Glomerular endothelial cell (primary cell): Measurements from ENCODE around the gene TVP23A. TPM values are rescaled to one million over a fixed set of nuclear protein-coding genes. Genes with fewer than 3 reads are reported as not detected.
"Not testable (repeated sequence)": the region's sequence is repeated elsewhere in the genome, so short reads cannot be mapped to it uniquely, and the experiment has no call there.

Experiments used
- DNase-seq: peaks from one replicate; pipeline ENCODE4 v3.0.0-alpha.2; 2011; ENCODE audit warnings: low read depth, low spot score; ENCODE audit errors: extremely low read depth
- total RNA-seq: library from RNA; depleted of rRNA; stranded (reverse); fragments of >200 nt; gene quantifications from 2 replicates; pipeline ENCODE4 v1.2.3, GENCODE V29; 2015

TVP23A gene
- total RNA-seq, 1 donor from 2014 or later: not detected

DNA sequence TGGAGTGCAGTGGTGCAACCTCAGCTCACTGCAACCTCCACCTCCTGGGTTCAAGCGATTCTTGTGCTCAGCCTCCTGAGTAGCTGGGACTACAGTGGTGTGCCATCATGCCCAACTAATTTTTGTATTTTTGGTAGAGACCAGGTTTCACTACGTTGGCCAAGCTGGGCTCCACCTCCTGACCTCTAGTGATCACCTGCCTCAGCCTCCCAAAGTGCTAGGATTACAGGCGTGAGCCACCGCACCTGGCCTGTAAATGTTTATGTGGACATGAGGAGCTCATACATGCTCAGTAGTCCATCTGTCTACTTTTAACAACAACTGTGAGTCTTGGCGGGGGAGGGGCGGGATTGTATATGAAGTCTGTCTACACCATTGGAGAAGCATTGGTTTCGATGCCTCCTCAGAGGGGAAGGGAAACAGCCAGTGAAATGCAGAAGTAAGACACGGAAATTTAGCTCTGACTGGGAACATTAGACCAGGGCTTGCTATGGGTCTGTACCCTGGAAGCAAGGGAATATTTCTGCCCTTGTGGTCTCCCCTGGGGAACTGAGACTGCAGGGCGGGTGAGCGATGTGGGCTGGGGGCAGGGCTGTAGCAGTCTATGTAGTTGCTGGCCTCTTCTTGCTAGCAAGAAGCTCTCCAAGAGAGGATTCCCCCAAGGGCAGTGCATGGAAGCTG lies 65.6 kb downstream of the TVP23A start:
- DNase-seq: no peak

DNA sequence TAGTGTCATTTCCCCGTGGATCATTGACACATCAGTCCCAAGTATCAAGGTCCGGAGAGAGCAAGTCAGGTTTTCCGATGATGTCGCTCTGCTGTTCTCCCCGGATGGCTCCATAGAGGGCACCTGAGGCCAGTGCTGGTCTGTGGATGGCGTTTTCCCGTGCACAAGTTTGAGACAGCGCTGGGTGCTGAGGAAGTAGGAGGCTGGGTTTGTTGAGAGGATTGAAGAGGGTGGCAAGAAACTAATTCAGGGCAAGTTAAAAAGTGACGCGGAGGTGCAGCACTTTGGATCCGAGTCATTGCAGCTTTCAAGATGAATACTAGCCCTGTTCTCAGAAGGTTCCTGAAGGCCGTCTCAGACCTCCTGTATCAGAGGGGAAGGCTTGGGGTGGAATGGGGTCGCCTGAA lies 67.3 kb downstream of the TVP23A start:
- no peak for DNase-seq

DNA sequence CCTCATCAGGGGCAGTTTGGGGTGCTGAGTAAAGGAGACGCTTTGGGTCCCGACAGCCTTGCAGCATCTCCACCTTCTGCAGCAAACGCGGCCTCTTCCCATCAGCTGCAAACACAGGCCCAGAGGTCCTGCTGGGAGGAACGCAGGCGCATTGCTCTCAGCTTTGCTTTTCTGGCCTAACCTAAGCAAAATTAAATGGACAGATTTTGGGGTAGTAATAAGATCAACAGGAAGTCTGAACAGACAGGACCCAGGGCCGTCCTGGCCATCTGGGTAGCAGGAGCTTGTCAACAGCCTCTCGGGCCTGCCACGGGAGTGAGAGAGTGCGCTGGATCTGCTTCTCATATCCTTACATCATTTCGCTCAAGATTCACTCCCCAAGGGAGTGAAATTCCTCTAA lies 67.8 kb downstream of the TVP23A start:
- DNase-seq: no peak

DNA sequence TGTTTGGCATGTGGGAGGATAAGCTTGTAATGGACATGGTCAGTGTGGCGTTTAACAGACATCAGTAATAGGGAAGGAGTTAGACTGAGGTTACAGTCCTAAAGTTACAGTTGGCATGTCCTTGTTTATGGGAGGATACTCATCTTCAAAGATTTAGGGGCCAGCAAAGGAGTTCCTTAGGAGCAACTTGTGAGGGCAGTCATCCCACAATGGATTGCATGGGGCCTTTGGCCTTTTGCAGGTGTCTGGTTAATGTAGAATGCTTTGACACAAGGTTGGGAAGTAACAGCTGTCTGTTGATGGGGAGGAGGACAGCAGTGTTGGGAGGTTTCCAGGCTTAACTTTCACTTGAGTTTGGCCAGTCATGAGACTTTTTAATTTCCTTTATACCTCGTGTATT lies 72.8 kb downstream of the TVP23A start:
- no peak for DNase-seq

DNA sequence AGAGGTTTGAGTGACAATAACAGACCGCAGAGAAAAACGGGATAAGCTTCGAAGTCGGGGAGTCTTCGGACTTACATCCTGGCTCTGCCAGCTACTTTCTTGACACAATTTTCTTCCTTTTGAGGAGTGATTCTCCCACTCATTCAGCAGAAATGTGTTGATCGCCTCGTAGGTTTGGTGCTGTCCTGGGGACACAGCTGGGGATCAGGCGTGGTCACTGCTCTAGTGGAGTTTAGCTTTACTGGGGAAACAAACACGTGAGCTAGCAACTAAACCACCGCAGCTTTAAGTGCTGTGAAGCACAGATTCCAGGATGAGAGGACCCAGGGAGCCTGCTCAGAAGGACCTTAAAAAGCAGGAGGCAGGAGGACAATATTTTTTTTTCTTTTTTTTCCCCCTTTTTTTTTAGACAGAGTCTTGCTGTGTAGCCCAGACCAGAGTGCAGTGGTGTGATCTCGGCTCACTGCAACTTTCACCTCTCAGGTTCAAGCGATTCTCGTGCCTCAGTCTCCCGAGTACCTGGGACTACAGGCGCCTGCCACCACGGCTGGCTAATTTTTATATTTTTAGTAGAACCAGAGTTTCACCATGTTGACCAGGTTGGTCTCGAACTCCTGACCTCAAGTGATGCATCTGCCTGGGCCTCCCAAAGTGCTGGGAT lies 74.1 kb downstream of the TVP23A start:
- no peak for DNase-seq

DNA sequence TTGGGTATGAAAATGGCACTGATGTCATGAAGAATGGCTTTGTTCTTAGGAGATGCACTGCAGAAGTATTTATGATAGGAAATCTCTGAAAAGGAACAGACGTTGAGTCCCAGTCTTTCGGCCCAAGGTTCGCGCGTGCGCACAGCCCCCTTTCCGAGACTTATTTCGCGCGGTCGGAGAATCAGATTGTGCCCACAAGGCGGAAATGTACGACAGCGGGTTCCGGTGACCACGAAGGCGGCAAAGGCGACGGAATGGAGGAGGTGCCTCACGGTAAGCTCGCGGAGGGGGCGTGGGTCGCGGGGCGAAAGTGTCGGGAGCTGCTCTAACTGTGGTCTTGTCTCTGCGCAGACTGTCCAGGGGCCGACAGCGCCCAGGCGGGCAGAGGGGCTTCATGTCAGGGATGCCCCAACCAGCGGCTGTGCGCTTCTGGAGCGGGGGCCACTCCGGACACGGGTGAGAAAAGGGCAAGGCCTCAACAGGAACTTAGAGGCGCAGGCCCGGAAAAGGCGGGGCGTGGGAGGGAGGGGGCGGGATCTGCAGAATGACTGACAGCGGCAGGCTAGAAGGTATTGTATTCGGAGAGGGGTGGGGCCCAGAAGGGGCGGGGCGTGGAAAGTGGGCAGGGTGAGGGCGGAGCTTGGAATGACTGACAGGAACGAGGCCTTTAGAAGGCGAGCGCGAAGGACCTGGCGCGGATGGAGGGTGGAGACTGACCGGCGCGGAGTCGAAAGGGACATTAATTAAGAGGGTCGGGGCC lies 74.8 kb downstream of the TVP23A start, which contains the start of gene NUBP1:
Gene NUBP1, plus strand, starts transcription at position 233 of the 760 bp plus-strand sequence. Its CDS starts 22 bp downstream, at position 255.
- DNase-seq: peak; percentile 75

DNA sequence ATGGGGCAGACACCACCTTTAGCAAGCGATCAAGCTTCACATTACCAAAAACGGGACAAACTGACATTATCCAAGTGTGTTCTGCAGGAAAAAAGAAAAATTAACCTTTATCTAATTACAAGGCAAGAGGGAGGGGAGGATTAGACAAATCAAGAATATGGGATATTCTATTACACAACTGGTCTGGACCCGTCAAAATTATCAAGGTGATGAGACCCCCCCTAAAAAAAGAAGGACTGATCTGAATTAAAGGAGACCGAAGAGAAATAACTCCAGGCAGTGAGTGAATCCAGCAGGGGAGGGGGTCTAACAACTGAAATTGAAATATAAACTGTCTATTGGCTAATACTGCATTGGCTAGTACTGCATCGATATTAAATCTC lies 75.4 kb downstream of the TVP23A start:
- DNase-seq: no peak

DNA sequence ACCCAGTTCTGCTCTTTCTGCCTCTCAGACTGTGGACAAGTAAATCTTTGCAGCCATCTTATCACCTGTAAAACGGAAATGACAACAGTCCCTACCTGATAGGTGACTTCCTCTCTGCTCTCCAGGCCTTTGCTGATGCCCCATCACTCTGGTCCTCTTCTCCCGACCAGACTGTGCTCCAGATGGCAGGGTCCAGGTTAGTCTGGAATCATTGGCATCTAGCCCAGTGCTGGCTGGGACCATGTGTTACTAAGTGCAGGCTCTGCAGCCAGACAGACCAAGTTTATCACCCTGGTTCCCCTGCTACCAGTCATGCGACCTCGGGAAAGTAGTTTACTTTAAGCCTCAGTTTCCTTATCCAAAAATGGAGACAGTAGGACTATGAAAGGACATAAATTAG lies 76.8 kb downstream of the TVP23A start:
- no peak for DNase-seq

DNA sequence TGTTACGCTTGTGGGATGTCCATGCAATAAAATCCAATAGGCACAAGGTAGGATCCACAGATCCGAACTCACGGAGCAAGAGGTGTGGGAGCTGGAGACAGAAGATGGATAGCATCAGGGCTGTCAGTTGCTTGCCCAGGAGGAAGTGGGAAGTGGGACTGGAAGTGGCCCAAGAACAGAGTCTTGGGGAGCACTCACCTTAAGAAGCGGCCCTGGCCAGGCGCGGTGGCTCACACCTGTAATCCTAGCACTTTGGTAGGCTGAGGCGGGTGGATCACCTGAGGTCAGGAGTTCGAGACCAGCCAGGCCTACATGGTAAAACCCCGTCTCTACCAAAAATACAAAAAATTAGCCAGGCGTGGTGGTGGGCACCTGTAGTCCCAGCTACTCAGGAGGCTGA lies 77.3 kb downstream of the TVP23A start:
- DNase-seq: not testable (repeated sequence)

DNA sequence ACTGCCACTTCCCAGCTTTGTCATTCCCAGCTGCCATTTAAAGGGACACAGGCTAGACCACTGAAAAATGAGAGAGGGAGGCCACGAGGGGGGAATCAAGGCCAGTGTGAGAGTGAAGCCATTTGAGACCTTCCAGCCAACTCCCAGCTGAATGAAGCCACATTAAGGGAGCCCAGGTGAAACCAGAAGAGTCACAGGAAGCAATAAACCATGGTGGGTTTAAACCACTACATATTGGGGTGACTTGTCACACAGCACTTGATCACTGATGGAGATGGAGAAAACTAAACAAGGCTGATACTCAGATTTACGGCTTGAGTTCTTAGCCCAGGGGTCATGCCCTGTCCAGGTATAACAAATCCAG lies 77.8 kb downstream of the TVP23A start:
- no peak for DNase-seq

DNA sequence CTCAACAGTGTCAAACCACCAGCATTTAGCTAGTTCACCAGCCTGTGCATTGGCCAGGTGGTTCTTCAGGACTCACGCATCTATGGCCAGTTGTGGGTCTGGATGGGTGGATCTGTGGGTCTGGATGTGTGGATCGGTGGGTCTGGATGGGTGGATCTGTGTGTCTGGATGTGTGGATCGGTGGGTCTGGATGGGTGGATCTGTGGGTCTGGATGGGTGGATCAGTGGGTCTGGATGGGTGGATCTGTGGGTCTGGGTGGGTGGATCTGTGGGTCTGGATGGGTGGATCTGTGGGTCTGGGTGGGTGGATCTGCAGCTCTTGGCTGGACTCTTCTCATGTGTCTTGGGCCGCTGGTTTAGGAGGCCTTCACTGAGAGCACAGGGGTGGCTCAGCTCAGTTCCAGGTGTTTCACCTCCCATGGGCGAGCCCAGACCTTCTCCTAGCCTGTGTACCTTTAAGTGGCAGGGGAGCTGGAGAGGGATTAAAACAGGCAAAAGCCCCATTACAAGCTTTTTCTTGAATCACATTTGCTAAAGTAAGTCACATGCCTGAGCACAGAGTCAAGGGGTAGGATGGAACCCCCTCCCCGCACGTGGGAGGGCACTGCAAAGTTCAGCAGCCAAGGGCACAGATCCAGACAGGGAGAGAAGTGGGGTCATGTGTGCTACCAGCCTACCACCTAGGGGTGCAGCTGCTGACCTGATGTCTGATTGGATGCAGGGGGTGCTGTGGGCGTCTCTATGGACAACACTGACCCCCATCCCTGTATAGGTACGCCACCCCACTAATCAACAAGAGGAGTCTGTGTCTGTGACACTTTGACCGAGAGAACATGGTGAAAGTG lies 78.4 kb downstream of the TVP23A start:
- no peak for DNase-seq

DNA sequence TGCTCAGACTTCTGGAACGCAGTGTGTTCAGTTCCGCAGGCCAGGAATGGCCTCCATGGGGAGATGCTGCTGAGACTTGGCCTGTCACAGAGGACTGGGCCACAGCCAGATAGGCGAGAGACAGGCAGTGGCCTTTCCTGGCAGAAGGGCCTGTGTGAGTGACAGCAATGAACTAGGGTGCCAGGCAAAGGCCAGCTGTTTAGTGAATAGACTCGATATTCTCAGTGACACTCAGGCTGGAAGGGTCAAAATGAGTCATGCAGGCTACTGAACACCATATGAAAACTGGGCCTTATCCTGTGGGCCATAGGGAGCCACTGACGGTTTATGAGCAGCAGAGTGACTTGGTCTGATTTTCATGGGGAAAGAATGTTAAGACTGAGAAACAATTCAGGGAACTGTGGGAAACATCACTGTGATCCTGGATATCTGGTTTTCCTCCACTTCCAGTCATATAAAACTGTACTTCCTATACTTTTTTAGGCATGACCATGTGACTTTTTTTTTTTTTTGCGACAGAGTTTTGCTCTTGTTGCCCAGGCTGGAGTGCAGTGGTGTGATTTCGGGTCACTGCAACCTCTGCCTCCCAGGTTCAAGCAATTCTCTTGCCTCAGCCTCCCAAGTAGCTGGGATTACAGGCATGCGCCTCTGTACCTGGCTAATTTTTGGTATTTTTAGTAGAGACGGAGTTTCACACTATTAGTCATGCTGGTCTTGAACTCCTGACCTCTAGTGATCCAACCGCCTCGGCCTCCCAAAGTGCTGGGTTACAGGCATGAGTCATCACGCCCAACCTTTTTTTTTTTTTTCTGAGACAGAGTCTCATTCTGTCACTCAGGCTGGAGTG lies 80.1 kb downstream of the TVP23A start:
- no peak for DNase-seq

DNA sequence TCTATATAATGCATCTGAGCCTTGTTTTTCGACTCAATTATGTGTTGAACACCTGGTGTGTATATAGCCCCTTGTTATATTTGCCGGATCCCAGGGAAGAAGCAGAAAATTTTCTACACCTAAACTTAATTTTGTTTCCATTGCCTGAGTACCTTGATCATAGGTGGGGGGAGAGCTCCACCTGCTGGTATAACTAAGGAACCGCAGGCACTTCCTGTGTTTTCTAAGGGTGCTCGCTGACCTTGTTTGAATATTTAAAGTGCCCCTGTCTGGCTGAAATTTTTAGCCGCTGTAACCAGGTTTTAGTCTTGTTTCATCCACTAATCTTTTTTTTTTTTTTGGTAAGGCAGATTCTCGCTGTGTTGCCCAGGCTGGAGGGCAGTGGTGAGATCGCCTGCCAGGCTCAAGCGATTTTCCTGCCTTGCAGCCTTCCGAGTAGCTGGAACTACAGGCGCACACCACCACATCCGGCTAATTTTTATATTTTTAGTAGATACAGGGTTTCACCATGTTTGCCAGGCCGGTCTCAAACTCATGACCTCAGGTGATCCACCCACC lies 81.4 kb downstream of the TVP23A start:
- peak; percentile 54 for DNase-seq

DNA sequence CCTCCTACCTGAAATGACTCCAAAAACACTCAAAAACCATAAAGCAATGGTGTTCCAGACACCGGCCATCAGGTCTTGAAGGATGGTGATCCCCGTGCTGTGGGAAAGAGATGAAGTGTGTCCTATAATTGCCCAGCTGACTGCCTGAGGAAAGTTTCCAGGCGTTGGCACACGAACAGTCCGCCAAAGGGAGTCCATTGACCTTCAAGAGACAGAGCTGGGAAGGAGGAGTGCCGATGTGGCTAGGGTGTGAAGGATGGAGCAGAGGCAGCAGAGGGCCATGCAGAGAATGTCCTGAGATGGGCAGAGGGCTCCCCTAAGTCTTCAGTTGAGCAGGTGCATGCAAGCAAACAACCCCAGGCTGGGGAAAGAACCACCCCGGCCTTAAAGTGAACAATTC lies 86.8 kb downstream of the TVP23A start:
- DNase-seq: no peak

DNA sequence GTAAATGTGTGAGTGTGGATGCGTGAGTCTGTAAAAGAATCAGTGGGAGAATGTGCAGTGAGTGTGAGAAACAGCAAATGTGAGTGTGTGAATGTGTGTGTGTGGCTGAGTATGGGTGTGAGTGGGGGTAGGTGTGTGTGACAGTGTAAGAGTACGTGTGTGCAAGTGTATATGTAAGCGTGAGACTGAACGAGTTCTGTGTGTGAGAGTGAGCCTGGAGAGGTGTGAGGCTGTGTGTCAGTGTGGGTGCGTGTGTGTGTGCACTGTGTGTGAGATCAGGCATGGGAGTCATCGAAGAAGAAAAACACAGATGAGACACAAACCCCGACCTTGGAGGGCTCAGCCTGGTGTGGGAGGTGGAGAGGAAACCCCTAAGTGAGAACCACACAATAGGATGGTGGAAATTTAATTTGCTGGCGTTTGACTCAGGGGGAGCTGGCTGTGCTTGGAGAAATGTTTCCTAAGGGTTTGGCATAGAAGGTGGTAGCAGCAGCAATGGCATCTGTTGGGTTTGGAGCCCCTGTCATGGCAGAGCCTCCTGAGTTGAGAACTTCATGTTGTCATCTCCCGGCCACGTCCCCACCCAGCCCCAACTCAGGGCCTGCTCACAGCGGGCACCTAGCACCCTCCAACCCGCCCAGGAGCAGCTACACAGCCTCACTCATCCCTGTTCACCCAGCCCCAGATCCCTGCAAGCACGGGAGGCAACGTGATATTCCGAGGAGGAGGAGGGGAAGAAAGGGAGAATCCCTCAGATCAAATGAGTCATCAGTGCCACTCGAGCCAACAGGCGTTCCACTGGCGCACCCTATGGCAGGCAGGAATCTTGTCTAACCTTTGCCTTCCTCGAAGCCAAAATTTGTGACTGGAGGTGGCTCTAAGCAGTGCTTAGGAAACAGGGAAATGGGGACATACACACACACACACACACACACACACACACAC lies 89.2 kb downstream of the TVP23A start:
- DNase-seq: no peak

DNA sequence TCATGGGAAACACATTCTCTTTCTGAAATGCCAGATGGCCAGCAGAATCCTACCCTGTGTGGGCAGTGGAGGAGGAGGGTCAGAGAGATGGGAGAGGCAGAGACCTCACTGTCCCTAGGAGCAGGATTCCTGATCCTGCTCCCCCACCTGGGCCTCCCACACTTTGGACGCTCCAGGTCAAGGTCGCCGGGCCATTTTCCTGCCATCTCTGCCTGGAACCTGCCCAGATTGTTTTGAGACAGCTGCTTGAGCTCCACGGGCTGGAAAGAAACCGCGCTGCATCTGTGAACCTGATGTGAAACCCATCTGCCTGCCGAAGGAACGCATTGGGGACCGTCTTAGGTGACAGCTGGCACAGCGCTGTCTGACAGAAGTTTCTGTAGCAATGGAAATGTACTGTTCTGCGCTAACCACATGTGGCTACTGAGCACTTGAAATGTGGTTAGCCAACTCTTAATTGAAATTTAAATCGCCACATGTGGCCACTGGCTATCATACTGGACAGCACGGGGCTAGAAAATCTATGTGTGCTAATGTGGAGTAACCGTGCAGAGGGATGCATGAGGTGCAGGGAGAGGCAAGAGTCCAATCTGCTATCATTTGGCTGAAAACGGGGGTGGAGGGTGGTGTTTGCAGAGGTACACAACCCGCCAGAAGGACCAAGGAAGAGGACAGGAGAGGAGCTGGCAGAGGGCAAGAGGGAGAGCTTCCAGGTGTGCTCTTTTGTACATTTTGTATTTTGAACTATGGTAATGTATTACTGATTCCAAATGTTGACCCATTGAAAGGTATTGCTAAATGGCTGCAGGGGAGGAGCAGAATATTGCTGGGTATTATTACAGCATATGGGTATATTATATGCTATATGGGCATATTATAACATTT lies 90.3 kb downstream of the TVP23A start:
- no peak for DNase-seq
